IPS-11a (cell line): ENCODE measurements around the gene TKTL2.

Source experiments
- H3K4me3 ChIP-seq: one replicate; pipeline ENCODE4 v1.5.1; 2013; ENCODE audit warnings: low read depth, low read length, control low read depth

The TKTL2 gene

GRCh38 chr4:163473576-163473975 is at the start of gene TKTL2:
TKTL2 (minus strand) TSS chr4:163473754; CDS start chr4:163473734, 20 bp downstream.
- H3K4me3 ChIP-seq, result no peak within 1 kb of the TSS

GRCh38 chr4:163515198-163515597 is 41.6 kb upstream of the TKTL2 start:
- no peak overlapping the region for H3K4me3 ChIP-seq

- H3K4me3 ChIP-seq, result no peak overlapping the region
These were observed 31.8 kb upstream of the TKTL2 start for GRCh38 chr4:163505374-163505773.

- no peak overlapping the region for H3K4me3 ChIP-seq
These were observed 27.0 kb upstream of the TKTL2 start for GRCh38 chr4:163500586-163500985.

- peak overlapping the region; percentile 93 for H3K4me3 ChIP-seq
These were observed 22.3 kb upstream of the TKTL2 start for GRCh38 chr4:163495900-163496299.

GRCh38 chr4:163494360-163495241 is 21.0 kb upstream of the TKTL2 start, which contains the start of gene TMA16:
TMA16 (plus strand) TSS chr4:163494690; CDS start chr4:163494802, 112 bp downstream.
- peak within 1 kb of the TSS; percentile 93 for H3K4me3 ChIP-seq

- peak overlapping the region; percentile 93 for H3K4me3 ChIP-seq
These were observed 20.2 kb upstream of the TKTL2 start for GRCh38 chr4:163493643-163494359.

GRCh38 chr4:163492951-163493504 is 19.5 kb upstream of the TKTL2 start:
- H3K4me3 ChIP-seq, result no peak overlapping the region

GRCh38 chr4:163489929-163490328 is 16.4 kb upstream of the TKTL2 start:
- no peak overlapping the region for H3K4me3 ChIP-seq

- no peak overlapping the region for H3K4me3 ChIP-seq
These were observed 12.8 kb upstream of the TKTL2 start for GRCh38 chr4:163486321-163486720.

GRCh38 chr4:163485589-163485988 is 12.0 kb upstream of the TKTL2 start:
- no peak overlapping the region for H3K4me3 ChIP-seq

GRCh38 chr4:163484906-163485305 is 11.4 kb upstream of the TKTL2 start:
- H3K4me3 ChIP-seq, result no peak overlapping the region

GRCh38 chr4:163482190-163482589 is 8.6 kb upstream of the TKTL2 start:
- H3K4me3 ChIP-seq, result no peak overlapping the region

- no peak overlapping the region for H3K4me3 ChIP-seq
These were observed 3.3 kb upstream of the TKTL2 start for GRCh38 chr4:163476761-163477438.

- H3K4me3 ChIP-seq, result no peak overlapping the region
These were observed 473 bp upstream of the TKTL2 start for GRCh38 chr4:163474027-163474426.

GRCh38 chr4:163473130-163473529 is 424 bp downstream of the TKTL2 start:
- H3K4me3 ChIP-seq, result no peak overlapping the region

GRCh38 chr4:163470391-163470790 is 3.2 kb downstream of the TKTL2 start:
- H3K4me3 ChIP-seq, result no peak overlapping the region

GRCh38 chr4:163467082-163467770 is 6.3 kb downstream of the TKTL2 start:
- H3K4me3 ChIP-seq, result no peak overlapping the region

GRCh38 chr4:163462556-163462955 is 11.0 kb downstream of the TKTL2 start:
- no peak overlapping the region for H3K4me3 ChIP-seq

GRCh38 chr4:163448540-163449203 is 24.9 kb downstream of the TKTL2 start:
- H3K4me3 ChIP-seq, result no peak overlapping the region
